Fibroblast of the aortic adventitia (primary cell): ENCODE measurements around the gene PCGF2. TPM values are rescaled to one million over a fixed set of nuclear protein-coding genes. Genes with fewer than 3 reads are reported as not detected.
A peak's percentile ranks its signal among the peaks of the same experiment; 100 is the strongest.

Source experiments
- DNase-seq: peaks from one replicate; pipeline ENCODE4 v3.0.0-alpha.2; 2010; ENCODE audit warnings: low read depth
- H3K4me3 ChIP-seq: 2 replicates; pipeline ENCODE4 v1.5.1; 2011; ENCODE audit warnings: low read depth, mild to moderate bottlenecking, control low read depth, low read length, moderate library complexity
- total RNA-seq: library from RNA; depleted of rRNA; stranded (reverse); fragments of >200 nt; gene quantifications from 2 replicates; pipeline ENCODE4 v1.2.3, GENCODE V29; 2012; ENCODE audit warnings: low replicate concordance
- TF ChIP-seq, protein P1 (sequence below): IDR thresholded peaks from 2 replicates; pipeline ENCODE4 v1.5.1; 2011; ENCODE audit warnings: mild to moderate bottlenecking, low read length, control low read depth, inconsistent platforms; ENCODE audit not compliant: insufficient read depth

Gene PCGF2
- total RNA-seq, 1 donor = 4.8 TPM

DNA sequence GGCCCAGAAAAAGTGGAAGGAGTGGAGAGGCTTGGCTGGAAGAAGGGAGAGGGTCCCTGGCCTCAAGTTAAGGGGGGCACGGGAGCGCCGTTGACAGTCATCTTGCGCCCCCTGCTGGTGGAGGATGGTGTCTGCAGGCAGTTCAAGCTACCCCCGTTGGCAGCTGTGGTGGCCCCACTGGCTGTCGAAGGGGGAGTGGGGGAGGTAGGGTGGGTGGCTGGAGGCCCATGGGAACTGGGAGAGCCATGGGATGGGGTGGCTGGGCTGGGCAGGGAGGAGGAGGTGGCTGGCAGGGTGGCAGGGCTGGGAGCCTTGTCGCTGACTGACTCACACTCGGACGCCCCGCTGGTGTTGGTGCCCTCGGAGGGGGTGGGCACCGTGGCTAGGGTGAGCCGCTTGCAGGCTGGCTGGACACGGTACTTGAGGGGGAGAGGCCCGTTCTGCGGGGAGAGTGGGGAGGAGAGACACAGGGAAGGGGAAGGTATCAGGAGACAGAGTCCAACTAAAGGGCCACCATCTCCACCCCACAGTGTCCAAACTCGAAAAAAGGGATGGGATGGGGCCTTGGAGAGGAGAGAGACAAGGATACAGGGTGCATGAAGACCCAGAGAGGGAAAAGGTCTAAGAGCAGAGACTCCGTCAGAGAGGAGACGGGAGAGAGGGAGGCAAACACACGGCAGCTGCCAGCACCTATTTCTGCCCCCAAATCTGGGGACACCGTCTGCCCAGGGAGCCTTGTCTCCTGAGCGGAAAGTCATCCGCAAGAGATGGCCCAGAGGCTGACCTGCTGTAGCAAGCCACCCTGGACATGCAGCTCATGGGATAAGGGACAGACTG is 12.8 kb downstream of the PCGF2 start:
- TF ChIP-seq, protein P1, sequence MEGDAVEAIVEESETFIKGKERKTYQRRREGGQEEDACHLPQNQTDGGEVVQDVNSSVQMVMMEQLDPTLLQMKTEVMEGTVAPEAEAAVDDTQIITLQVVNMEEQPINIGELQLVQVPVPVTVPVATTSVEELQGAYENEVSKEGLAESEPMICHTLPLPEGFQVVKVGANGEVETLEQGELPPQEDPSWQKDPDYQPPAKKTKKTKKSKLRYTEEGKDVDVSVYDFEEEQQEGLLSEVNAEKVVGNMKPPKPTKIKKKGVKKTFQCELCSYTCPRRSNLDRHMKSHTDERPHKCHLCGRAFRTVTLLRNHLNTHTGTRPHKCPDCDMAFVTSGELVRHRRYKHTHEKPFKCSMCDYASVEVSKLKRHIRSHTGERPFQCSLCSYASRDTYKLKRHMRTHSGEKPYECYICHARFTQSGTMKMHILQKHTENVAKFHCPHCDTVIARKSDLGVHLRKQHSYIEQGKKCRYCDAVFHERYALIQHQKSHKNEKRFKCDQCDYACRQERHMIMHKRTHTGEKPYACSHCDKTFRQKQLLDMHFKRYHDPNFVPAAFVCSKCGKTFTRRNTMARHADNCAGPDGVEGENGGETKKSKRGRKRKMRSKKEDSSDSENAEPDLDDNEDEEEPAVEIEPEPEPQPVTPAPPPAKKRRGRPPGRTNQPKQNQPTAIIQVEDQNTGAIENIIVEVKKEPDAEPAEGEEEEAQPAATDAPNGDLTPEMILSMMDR = peak; percentile 87
- H3K4me3 ChIP-seq = no peak overlapping the region
- peak; percentile 33 for DNase-seq

DNA sequence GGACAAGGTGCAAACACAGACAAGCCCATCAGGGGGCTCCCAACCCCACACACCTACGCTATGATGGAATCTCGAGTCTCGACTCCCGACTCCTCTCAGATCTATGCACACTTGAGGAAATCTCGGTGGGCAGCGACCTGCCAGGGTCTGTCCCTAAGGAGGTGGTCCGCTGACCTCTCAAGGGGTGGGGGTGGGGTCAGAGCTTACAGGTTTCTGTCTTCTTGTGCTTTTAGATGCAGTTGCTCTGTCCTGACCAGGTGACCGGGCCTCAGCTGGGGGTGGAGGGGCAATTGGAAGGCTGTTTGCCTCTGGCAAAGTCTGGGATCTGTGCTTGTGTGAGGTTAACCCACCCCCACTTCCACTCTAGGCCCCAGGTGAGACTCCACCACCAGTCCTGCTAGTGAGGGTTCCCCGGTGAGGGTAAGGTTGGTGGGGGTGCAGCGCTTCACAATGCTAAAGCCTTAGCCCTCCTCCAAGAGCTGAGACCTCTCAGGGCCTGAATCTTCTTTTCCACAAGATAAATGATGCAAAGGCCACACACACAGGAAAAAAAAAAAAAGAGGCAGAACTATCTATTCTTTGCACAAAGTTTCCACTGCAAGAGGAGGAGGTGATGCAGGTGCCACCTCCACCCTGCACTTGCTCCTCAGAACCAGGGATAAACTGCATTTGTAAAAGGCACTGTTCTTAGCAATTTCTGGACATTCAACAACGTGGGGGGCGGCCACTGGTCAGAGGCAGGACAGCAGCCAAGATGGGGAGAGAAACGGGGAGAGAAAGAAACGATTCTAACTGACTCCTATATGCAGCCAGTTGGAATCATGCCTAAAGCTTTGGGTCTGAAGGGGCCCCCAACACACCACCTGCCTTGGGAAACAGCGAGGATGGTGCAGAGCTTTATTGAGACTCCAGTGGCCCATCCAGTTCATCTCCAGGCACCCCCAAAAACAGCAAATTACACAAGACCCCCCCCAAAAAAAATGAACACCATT is 13.9 kb downstream of the PCGF2 start:
- TF ChIP-seq, protein P1 = no peak
- H3K4me3 ChIP-seq = no peak overlapping the region

DNA sequence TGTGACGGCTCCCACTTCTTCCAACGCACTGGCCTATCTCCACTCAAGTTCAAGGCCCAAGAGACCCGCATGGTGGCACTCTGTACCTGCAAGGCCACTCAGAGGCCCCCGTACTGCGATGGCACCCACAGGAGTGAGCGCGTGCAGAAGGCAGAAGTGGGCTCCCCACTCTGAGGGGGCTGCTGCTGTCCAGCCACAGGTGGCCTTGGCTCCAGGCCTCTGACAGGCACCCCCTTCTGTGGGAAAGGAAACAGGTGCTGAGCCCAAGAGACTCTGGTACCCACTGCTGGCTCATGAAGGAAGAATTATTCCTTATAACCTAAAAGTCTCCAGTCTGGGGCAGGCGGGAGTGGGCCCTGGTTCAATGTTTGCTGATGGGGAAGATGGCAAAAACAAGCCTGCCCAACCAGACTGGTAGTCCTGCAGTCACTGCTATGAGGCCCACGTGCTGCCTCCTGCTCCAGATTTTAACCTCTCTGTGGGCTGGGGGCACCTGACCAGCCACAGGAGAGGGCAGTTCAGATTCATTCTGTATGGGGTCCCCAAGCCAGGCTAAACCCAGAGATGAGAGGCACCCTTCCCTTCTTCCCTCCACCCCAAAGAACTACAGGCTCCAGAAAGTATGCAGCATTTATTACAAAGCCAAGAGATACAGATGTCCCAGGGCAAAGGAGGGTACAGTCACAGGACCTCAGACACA is 14.7 kb downstream of the PCGF2 start:
- no peak for DNase-seq

More for the DNA sequence above, 13.9 kb downstream of the PCGF2 start:
- DNase-seq = no peak

DNA sequence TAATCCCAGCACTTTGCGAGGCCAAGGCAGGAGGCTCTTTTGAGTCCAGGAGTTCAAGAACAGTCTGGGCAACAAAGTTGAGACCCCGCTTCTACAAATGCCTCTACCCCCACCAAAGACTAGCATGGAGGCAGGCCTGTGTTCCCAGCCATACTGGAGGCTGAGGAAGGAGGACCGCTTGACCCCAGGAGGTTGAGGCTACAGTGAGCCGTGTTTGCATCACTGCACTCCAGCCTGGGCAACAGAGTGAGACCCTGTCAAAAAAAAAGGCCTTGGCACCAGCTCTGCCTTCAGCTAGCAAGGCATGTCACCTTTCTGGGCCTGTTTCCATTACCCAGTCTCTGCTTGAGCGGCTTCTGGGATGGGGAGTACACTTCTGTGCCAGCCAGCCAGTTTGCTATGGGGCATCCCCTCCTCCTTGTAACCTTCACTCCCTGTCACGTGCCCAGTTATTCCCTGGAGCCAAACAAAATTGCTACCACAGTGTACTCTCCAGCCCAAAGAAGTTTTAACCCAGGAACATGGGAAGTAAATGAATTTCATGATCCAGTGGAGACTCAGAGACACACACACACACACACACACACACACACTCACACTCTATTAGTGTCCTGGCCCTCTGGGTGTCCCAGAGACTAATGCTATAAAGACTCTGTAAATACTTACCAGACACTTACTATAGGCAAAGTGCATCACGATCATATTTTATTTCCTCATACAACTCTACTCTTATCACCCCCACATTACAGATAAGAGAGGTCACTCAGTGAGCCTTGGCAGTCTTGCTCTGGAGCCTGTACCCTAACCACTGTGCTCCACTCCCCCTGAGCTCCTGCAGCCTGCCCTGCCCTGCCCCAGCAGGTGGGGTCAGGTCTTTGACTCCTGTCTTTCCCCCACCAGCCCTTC is 15.5 kb downstream of the PCGF2 start:
- no peak for DNase-seq
- TF ChIP-seq, protein P1 = no peak
- no peak overlapping the region for H3K4me3 ChIP-seq

More for the DNA sequence above, 14.7 kb downstream of the PCGF2 start:
- H3K4me3 ChIP-seq = no peak overlapping the region
- TF ChIP-seq, protein P1 = no peak

DNA sequence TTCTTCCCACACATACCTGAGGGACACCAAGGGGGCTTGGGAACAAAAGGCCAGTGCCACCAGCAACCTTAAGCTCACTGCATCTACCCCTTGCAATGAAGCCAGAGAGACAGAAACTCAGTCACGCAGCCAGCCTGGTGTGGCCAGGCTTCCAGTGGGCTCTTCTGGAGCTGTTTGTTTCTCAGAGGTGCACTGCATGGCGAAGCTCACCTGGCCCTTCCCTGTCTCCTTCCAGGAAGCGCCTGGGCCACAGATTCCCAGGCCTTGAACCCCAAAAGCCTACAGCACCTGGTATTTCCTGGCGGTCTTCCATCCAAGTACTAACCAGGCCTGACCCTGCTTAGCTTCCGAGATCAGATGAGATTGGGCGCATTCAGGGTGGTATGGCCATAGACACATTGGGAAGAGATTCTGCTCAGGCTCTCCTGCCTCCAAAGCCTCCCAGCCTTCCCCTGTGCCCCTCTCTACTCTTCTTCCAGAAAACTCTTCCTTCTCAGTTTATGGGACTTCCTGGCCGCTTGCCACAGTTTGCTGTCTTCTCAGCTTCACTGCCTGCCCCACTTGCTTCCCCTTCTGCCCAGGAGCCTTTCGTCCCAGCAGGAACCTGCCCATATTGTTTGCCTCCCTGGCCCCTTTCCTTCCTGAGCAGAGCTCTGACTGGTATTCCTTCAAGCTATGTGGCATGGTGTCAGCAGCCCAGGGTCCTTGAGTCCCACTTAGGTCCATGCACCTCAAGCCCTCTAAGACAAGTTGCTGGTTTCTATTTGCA is 16.4 kb downstream of the PCGF2 start:
- TF ChIP-seq, protein P1 = no peak
- H3K4me3 ChIP-seq = peak overlapping the region; percentile 88

More for the DNA sequence above, 16.4 kb downstream of the PCGF2 start:
- DNase-seq = no peak
